WTC11 (cell line): ENCODE measurements around the gene TACR2. TPM values are rescaled to one million over a fixed set of nuclear protein-coding genes. Genes with fewer than 3 reads are reported as not detected.

Source experiments
- ATAC-seq: fragments of 200-7000 bp; cut with Tn5 transposase; 2 replicates; pipeline ENCODE4 v1.10.0; 2021; ENCODE audit warnings: mild to moderate bottlenecking, moderate library complexity
- CTCF ChIA-PET: fragments of 300-600 bp; sonication (Branson Sonifier 250); formaldehyde crosslinking; loops from one replicate; lab custom pipeline; 2021; ENCODE audit warnings: antibody characterized with exemption; lab: Charles Lee
- POLR2A ChIA-PET: fragments of 350-600 bp; sonication (Branson Sonifier 250); formaldehyde crosslinking; loops from one replicate; lab custom pipeline; 2021; ENCODE audit warnings: antibody characterized with exemption; lab: Charles Lee
- DNase-seq: peaks from one replicate; pipeline ENCODE4 v3.0.0; 2021; ENCODE audit warnings: low spot score
- H3K27ac Mint-ChIP-seq: 2 replicates; pipeline ENCODE4 v1.8.0; 2021; ENCODE audit warnings: mixed read lengths
- H3K27me3 Mint-ChIP-seq: 2 replicates; pipeline ENCODE4 v1.8.0; 2021; ENCODE audit warnings: low read depth, mild to moderate bottlenecking, moderate library complexity, mixed read lengths
- H3K36me3 Mint-ChIP-seq: 2 replicates; pipeline ENCODE4 v1.8.0; 2021; ENCODE audit warnings: mixed read lengths
- H3K4me1 Mint-ChIP-seq: 2 replicates; pipeline ENCODE4 v1.8.0; 2022; ENCODE audit warnings: mixed read lengths
- H3K4me3 Mint-ChIP-seq: 2 replicates; pipeline ENCODE4 v1.8.0; 2021; ENCODE audit warnings: mild to moderate bottlenecking, moderate library complexity, mixed read lengths
- H3K9me3 Mint-ChIP-seq: 2 replicates; pipeline ENCODE4 v1.8.0; 2021; ENCODE audit warnings: mixed read lengths
- E2F5 ChIP-seq: sonication (generic); formaldehyde crosslinking; IDR thresholded peaks from 2 replicates; pipeline ENCODE4 v1.8.1; 2022; ENCODE audit warnings: mild to moderate bottlenecking, moderate library complexity, missing genetic modification reagents
- GABPB1 ChIP-seq: sonication (generic); formaldehyde crosslinking; IDR thresholded peaks from 2 replicates; pipeline ENCODE4 v1.8.1; 2023; ENCODE audit warnings: mild to moderate bottlenecking, missing genetic modification reagents
- GRHL2 ChIP-seq: fragments of 250-450 bp; sonication (Bioruptor Pico); IDR thresholded peaks from 2 replicates; pipeline ENCODE4 v1.8.0; 2022; ENCODE audit warnings: mild to moderate bottlenecking, moderate library complexity; ENCODE audit not compliant: insufficient replicate concordance, severe bottlenecking
- JUN ChIP-seq: sonication (generic); formaldehyde crosslinking; IDR thresholded peaks from 2 replicates; pipeline ENCODE4 v1.8.0; 2023; ENCODE audit warnings: mild to moderate bottlenecking, missing genetic modification reagents
- KAT7 ChIP-seq: sonication (generic); formaldehyde crosslinking; IDR thresholded peaks from 2 replicates; pipeline ENCODE4 v1.8.1; 2023; ENCODE audit warnings: missing genetic modification reagents, mild to moderate bottlenecking, borderline replicate concordance
- MYBL2 ChIP-seq: sonication (generic); formaldehyde crosslinking; IDR thresholded peaks from 2 replicates; pipeline ENCODE4 v1.8.1; 2023; ENCODE audit warnings: mild to moderate bottlenecking, moderate library complexity, missing genetic modification reagents
- OVOL2 ChIP-seq: fragments of 250-450 bp; sonication (Bioruptor Pico); IDR thresholded peaks from 2 replicates; pipeline ENCODE4 v1.9.0; 2021; ENCODE audit warnings: mild to moderate bottlenecking, borderline replicate concordance
- RELA ChIP-seq: sonication (generic); formaldehyde crosslinking; IDR thresholded peaks from 2 replicates; pipeline ENCODE4 v1.8.1; 2022; ENCODE audit warnings: missing genetic modification reagents, mild to moderate bottlenecking, borderline replicate concordance
- TCF7 ChIP-seq: sonication (generic); formaldehyde crosslinking; IDR thresholded peaks from 2 replicates; pipeline ENCODE4 v1.8.0; 2022; ENCODE audit warnings: mild to moderate bottlenecking, low read depth, missing genetic modification reagents, moderate library complexity
- ZMAT4 ChIP-seq: fragments of 250-450 bp; sonication (Bioruptor Pico); IDR thresholded peaks from 2 replicates; pipeline ENCODE4 v1.9.0; 2021; ENCODE audit warnings: mild to moderate bottlenecking
- ZNF317 ChIP-seq: sonication (generic); formaldehyde crosslinking; IDR thresholded peaks from 2 replicates; pipeline ENCODE4 v1.8.1; 2023; ENCODE audit warnings: low read depth, mild to moderate bottlenecking, moderate library complexity, missing genetic modification reagents, borderline replicate concordance
- ZNF396 ChIP-seq: fragments of 250-450 bp; sonication (Bioruptor Pico); IDR thresholded peaks from 2 replicates; pipeline ENCODE4 v1.8.0; 2021; ENCODE audit warnings: mild to moderate bottlenecking, moderate library complexity, borderline replicate concordance
- ZNF512 ChIP-seq: sonication (generic); formaldehyde crosslinking; IDR thresholded peaks from 2 replicates; pipeline ENCODE4 v1.8.1; 2022; ENCODE audit warnings: missing genetic modification reagents, borderline replicate concordance
- total RNA-seq: library from RNA; stranded (reverse); gene quantifications from 3 replicates; pipeline ENCODE4 v1.2.3, GENCODE V29; 2021
- TF ChIP-seq, protein P1 (sequence below): sonication (generic); formaldehyde crosslinking; IDR thresholded peaks from 2 replicates; pipeline ENCODE4 v1.8.0; 2022; ENCODE audit warnings: mild to moderate bottlenecking, missing genetic modification reagents
- TF ChIP-seq, protein P2 (sequence below): sonication (generic); formaldehyde crosslinking; IDR thresholded peaks from 2 replicates; pipeline ENCODE4 v1.8.1; 2022; ENCODE audit warnings: mild to moderate bottlenecking, missing genetic modification reagents, moderate library complexity, borderline replicate concordance
- TF ChIP-seq, protein P3 (sequence below): sonication (generic); formaldehyde crosslinking; IDR thresholded peaks from 2 replicates; pipeline ENCODE4 v1.8.0; 2023; ENCODE audit warnings: missing genetic modification reagents, mild to moderate bottlenecking, borderline replicate concordance
- TF ChIP-seq, protein P4 (sequence below): fragments of 250-450 bp; sonication (Bioruptor Pico); IDR thresholded peaks from 2 replicates; pipeline ENCODE4 v1.9.0; 2021; ENCODE audit warnings: mild to moderate bottlenecking

Gene TACR2
- total RNA-seq, 1 experiment from 2014 or later = 0.20 TPM

GRCh38 chr10:69445041-69445440, 28.3 kb upstream of the TACR2 start:
- peaks cover 5% of the 10 kb centered on the region; the same call in 1 of the 2 replicates for H3K4me1 Mint-ChIP-seq
- CTCF ChIA-PET = interaction anchor here (0.5 kb wide), 1 partner anchor 23 kb away, joined by 3 read pairs; no protein-coding TSS in a partner anchor
- H3K36me3 Mint-ChIP-seq = no peaks in the 10 kb centered on the region
- POLR2A ChIA-PET = no interaction called here
- no peak for DNase-seq
- H3K27me3 Mint-ChIP-seq = peaks cover 48% of the 10 kb centered on the region
- TF ChIP-seq GABPB1 (CRISPR knock-in tag) (no peak), RELA (CRISPR knock-in tag) (no peak), KAT7 (CRISPR knock-in tag) (no peak), ZNF512 (CRISPR knock-in tag) (no peak), OVOL2 (CRISPR knock-in tag) (no peak), E2F5 (CRISPR knock-in tag) (no peak), GRHL2 (CRISPR knock-in tag) (no peak), MYBL2 (CRISPR knock-in tag) (no peak), JUN (CRISPR knock-in tag) (no peak)
- TF ChIP-seq, protein P1, sequence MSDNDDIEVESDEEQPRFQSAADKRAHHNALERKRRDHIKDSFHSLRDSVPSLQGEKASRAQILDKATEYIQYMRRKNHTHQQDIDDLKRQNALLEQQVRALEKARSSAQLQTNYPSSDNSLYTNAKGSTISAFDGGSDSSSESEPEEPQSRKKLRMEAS (CRISPR knock-in tag) = no peak
- TF ChIP-seq, protein P2, sequence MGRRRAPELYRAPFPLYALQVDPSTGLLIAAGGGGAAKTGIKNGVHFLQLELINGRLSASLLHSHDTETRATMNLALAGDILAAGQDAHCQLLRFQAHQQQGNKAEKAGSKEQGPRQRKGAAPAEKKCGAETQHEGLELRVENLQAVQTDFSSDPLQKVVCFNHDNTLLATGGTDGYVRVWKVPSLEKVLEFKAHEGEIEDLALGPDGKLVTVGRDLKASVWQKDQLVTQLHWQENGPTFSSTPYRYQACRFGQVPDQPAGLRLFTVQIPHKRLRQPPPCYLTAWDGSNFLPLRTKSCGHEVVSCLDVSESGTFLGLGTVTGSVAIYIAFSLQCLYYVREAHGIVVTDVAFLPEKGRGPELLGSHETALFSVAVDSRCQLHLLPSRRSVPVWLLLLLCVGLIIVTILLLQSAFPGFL = no peak
- TF ChIP-seq, protein P3, sequence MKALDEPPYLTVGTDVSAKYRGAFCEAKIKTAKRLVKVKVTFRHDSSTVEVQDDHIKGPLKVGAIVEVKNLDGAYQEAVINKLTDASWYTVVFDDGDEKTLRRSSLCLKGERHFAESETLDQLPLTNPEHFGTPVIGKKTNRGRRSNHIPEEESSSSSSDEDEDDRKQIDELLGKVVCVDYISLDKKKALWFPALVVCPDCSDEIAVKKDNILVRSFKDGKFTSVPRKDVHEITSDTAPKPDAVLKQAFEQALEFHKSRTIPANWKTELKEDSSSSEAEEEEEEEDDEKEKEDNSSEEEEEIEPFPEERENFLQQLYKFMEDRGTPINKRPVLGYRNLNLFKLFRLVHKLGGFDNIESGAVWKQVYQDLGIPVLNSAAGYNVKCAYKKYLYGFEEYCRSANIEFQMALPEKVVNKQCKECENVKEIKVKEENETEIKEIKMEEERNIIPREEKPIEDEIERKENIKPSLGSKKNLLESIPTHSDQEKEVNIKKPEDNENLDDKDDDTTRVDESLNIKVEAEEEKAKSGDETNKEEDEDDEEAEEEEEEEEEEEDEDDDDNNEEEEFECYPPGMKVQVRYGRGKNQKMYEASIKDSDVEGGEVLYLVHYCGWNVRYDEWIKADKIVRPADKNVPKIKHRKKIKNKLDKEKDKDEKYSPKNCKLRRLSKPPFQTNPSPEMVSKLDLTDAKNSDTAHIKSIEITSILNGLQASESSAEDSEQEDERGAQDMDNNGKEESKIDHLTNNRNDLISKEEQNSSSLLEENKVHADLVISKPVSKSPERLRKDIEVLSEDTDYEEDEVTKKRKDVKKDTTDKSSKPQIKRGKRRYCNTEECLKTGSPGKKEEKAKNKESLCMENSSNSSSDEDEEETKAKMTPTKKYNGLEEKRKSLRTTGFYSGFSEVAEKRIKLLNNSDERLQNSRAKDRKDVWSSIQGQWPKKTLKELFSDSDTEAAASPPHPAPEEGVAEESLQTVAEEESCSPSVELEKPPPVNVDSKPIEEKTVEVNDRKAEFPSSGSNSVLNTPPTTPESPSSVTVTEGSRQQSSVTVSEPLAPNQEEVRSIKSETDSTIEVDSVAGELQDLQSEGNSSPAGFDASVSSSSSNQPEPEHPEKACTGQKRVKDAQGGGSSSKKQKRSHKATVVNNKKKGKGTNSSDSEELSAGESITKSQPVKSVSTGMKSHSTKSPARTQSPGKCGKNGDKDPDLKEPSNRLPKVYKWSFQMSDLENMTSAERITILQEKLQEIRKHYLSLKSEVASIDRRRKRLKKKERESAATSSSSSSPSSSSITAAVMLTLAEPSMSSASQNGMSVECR (CRISPR knock-in tag) = no peak
- H3K27ac Mint-ChIP-seq = no peak overlapping the region
- no peak overlapping the region for H3K4me3 Mint-ChIP-seq
- no peak for ATAC-seq
- H3K9me3 Mint-ChIP-seq = peaks cover 3% of the 10 kb centered on the region; the same call in 1 of the 2 replicates

DNA sequence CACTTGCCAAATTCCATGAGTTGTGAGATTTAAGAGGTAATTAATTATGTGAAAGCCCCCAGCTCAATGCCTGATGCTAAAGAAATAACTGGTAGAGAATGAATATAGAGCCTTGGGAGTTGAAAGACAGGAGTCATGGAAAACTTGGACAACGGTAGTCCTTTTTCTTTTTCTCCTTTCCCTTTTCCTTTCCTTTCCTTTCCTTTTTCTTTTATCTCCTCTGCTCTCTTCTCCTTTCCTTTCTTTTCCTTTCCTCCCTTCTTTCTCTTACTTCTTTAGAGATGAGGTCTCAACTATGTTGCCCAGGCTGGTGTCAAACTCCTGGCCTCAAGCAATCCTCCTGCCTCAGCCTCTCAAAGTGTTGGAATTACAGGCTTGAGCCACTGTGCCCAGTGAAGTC, 26.6 kb upstream of the TACR2 start:
- H3K4me1 Mint-ChIP-seq = peaks cover 6% of the 10 kb centered on the region; the same call in 1 of the 2 replicates
- DNase-seq (no peak), ATAC-seq (no peak)
- POLR2A ChIA-PET = no interaction called here
- H3K36me3 Mint-ChIP-seq = no peaks in the 10 kb centered on the region
- H3K27me3 Mint-ChIP-seq = peaks cover 31% of the 10 kb centered on the region
- no peak overlapping the region for H3K4me3 Mint-ChIP-seq
- H3K9me3 Mint-ChIP-seq = peaks cover 3% of the 10 kb centered on the region; the same call in 1 of the 2 replicates
- H3K27ac Mint-ChIP-seq = no peak overlapping the region
- CTCF ChIA-PET = no interaction called here
- no peak for TF ChIP-seq ZMAT4 (CRISPR knock-in tag)
- no peak for TF ChIP-seq MYBL2 (CRISPR knock-in tag)
- TF ChIP-seq, protein P4, sequence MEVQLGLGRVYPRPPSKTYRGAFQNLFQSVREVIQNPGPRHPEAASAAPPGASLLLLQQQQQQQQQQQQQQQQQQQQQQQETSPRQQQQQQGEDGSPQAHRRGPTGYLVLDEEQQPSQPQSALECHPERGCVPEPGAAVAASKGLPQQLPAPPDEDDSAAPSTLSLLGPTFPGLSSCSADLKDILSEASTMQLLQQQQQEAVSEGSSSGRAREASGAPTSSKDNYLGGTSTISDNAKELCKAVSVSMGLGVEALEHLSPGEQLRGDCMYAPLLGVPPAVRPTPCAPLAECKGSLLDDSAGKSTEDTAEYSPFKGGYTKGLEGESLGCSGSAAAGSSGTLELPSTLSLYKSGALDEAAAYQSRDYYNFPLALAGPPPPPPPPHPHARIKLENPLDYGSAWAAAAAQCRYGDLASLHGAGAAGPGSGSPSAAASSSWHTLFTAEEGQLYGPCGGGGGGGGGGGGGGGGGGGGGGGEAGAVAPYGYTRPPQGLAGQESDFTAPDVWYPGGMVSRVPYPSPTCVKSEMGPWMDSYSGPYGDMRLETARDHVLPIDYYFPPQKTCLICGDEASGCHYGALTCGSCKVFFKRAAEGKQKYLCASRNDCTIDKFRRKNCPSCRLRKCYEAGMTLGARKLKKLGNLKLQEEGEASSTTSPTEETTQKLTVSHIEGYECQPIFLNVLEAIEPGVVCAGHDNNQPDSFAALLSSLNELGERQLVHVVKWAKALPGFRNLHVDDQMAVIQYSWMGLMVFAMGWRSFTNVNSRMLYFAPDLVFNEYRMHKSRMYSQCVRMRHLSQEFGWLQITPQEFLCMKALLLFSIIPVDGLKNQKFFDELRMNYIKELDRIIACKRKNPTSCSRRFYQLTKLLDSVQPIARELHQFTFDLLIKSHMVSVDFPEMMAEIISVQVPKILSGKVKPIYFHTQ (CRISPR knock-in tag) = no peak
- TF ChIP-seq ZNF396 (CRISPR knock-in tag) = no peak
- TF ChIP-seq TCF7 (CRISPR knock-in tag) = no peak
- TF ChIP-seq, protein P3 (CRISPR knock-in tag) = no peak
- TF ChIP-seq OVOL2 (CRISPR knock-in tag) = no peak
- TF ChIP-seq ZNF317 (CRISPR knock-in tag) = no peak
